Spinal cord (tissue), 10 donors: ENCODE data around the gene CCDC74A. TPM values are rescaled to one million over a fixed set of nuclear protein-coding genes. Genes with fewer than 3 reads are reported as not detected.
"Not testable (repeated sequence)": the region's sequence is repeated elsewhere in the genome, so short reads cannot be mapped to it uniquely, and the experiment has no call there.

Experiments
- DNase-seq, 6 donors: peaks; one replicate each; pipeline versions ENCODE4 v3.0.0 to v3.0.0-alpha.2; 2013 to 2015; ENCODE audit warnings: low spot score in 6 of 6, low read depth in 4 of 6
- H3K27ac ChIP-seq: one replicate; pipeline ENCODE4 v1.5.1; 2013; ENCODE audit warnings: low read depth, low read length, control low read depth
- H3K27me3 ChIP-seq: one replicate; pipeline ENCODE4 v1.6.1; 2013; ENCODE audit warnings: low read length; ENCODE audit not compliant: control insufficient read depth, insufficient read depth
- H3K36me3 ChIP-seq: one replicate; pipeline ENCODE4 v1.6.1; 2013; ENCODE audit warnings: low read length; ENCODE audit not compliant: control insufficient read depth, insufficient read depth
- H3K4me1 ChIP-seq: one replicate; pipeline ENCODE4 v1.6.1; 2013; ENCODE audit warnings: low read length; ENCODE audit not compliant: control insufficient read depth, insufficient read depth
- H3K4me3 ChIP-seq: one replicate; pipeline ENCODE4 v1.5.1; 2013; ENCODE audit warnings: low read depth, low read length, control low read depth
- H3K9me3 ChIP-seq: one replicate; pipeline ENCODE4 v1.6.1; 2013; ENCODE audit warnings: low read length; ENCODE audit not compliant: control insufficient read depth, insufficient read depth
- WGBS: methylation state at CpG from one replicate; pipeline ENCODE4 v1.1.5; 2013; ENCODE audit warnings: missing lambda C conversion rate; ENCODE audit not compliant: insufficient coverage; 5-methylcytosine and 5-hydroxymethylcytosine counted together
- long read RNA-seq, 4 donors: transcript quantifications; one replicate each; lab custom pipeline, GENCODE V29; 2026
- polyA plus RNA-seq, 2 donors: library from polyadenylated mRNA; unstranded; fragments of 120-200 nt; gene quantifications; one replicate each; pipeline ENCODE4 v1.2.1, GENCODE V29; 2013; ENCODE audit not compliant: insufficient read length in 2 of 2
- total RNA-seq, 2 donors: library from RNA; depleted of rRNA in 1 of 2; stranded (reverse); fragments of 120-200 nt in 1 of 2; fragments of >200 nt in 1 of 2; gene quantifications; one replicate each; pipeline versions ENCODE4 v1.2.3 to v1.2.4, GENCODE V29; 2013 to 2014
- donor health status: healthy.

Gene CCDC74A
- total RNA-seq (10 to 100 TPM in 1 of 2 donors, 1 to 10 TPM in 1; 7.0 to 20.7 TPM), polyA plus RNA-seq (10 to 100 TPM; 21.4 to 25.1 TPM)
- long read RNA-seq, donor 1, partial matches to known transcripts = 0 of 8 reads
- long read RNA-seq, donor 1, other reads (novel, unspliced or antisense) = 0 of 8 reads
- long read RNA-seq, donor 2, partial matches to known transcripts = 0 of 5 reads
- long read RNA-seq, donor 2, other reads (novel, unspliced or antisense) = 0 of 5 reads
- long read RNA-seq, donor 3, partial matches to known transcripts = 0 of 7 reads
- long read RNA-seq, donor 3, other reads (novel, unspliced or antisense) = 0 of 7 reads
- long read RNA-seq, donor 4, partial matches to known transcripts = 0 of 3 reads
- long read RNA-seq, donor 4, other reads (novel, unspliced or antisense) = 0 of 3 reads

DNA sequence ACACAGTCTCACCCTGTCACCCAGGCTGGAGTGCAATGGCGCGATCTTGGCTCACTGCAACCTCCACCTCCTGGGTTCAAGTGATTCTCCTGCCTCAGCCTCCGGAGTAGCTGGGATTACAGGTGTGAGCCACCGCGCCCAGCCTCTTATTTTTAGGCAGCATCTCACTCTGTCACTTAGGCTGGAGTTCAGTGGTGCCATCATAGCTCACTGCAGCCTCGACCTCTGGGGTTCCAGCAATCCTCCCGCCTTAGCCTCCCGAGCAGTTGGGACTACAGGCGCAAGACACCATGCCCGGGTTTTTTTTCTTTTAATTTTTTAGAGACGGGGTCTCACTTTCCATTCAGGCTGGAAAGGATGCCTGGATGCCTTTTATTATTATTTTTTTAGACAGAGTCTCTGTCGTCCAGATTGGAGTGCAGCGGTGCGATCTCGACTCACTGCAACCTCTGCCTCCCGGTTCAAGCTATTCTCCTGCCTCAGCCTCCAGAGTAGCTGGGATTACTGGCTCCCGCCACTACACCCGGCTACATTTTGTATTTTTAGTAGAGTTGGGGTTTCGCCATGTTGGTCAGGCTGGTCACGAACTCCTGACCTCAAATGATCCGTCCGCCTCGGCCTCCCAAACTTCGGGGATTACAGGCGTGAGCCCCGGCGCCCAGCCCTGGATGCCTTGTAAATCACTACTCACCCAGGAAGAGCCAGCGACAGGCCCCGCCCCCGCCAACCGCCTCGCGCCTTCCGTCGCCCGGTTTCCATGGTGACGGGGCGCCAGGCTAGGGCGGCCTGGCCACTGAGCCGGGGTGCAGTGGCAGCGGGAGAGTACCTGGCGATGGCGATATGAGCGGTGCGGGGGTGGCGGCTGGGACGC is at the start of gene CCDC74A:
TSS of gene CCDC74A (plus strand) at position 758 of the 871 bp plus-strand sequence. CDS start at position 841, 83 bp downstream.
- 22% methylated on average over 21 of the region's 47 CpGs for WGBS

DNA sequence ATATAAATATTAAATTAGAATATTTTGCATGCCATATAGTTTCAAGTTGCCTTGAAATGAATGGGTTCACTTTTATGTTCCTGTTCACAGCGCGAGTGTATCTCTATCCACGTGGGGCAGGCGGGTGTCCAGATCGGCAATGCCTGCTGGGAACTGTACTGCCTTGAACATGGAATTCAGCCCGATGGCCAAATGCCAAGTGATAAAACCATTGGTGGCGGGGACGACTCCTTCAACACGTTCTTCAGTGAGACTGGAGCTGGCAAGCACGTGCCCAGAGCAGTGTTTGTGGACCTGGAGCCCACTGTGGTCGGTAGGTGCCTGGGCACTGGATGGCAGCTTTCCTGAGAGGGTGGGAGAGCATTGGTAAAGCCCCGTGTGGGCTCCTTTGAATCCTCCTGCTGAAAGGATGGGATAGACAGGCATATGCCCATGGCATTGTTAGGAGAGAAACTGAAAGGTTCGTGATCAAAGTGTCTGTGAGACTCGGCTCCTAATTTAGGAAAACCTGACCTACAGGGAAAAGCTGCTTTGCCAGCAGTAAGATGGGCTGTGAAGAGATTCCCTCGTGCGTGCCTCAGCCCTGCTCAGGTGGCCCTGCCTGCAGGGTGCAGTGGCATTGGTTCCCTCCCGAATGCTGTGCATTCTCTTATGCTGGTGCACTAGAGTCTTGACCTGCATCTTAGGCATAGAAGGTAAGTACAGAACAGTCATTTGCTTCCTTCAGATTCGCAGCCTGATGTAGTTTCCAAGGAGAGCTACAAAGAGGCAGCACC is 49.4 kb upstream of the CCDC74A start:
- H3K4me3 ChIP-seq, DNase-seq, H3K27ac ChIP-seq, H3K4me1 ChIP-seq, H3K27me3 ChIP-seq, H3K9me3 ChIP-seq: not testable (repeated sequence)
- H3K36me3 ChIP-seq = peaks cover 17% of the 10 kb centered on the region
- WGBS = 70% methylated on average over 4 of the region's 18 CpGs

More for the DNA sequence above, at the start of gene CCDC74A:
- not testable (repeated sequence) for H3K27me3 ChIP-seq, H3K36me3 ChIP-seq, H3K9me3 ChIP-seq, H3K27ac ChIP-seq
- H3K4me3 ChIP-seq = peak within 1 kb of the TSS; percentile 29
- peaks cover 13% of the 10 kb centered on the region for H3K4me1 ChIP-seq
- peak; percentile 22 to 88 (median 48) for DNase-seq

DNA sequence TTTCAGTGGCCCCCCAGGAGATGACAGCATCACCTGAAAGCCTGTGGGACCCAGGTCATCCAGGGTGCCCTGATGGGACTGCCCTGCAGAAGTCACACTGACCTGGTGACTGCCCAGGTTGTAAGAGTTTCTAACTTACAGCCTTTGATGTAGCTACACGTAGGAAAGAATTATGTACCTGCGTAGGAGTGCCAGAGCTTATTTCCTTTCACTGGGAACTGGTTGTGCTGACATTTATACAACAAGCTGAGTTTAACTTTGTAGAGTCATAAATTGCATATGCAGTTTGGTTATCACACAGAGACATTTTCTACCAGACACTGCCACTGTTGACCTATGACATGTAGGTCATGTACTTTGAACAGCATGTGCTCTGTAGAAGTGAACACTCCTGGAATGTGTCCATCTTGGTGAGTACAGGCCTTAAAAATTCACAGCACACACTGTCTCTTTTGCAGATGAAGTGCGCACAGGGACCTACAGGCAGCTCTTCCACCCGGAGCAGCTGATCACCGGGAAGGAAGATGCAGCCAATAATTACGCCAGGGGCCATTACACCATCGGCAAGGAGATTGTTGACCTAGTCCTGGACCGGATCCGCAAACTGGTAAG is 48.7 kb upstream of the CCDC74A start:
- WGBS = 93% methylated on average over 4 of the region's 9 CpGs
- H3K9me3 ChIP-seq, H3K27me3 ChIP-seq, H3K27ac ChIP-seq, DNase-seq, H3K4me3 ChIP-seq, H3K4me1 ChIP-seq: not testable (repeated sequence)
- peaks cover 22% of the 10 kb centered on the region for H3K36me3 ChIP-seq

DNA sequence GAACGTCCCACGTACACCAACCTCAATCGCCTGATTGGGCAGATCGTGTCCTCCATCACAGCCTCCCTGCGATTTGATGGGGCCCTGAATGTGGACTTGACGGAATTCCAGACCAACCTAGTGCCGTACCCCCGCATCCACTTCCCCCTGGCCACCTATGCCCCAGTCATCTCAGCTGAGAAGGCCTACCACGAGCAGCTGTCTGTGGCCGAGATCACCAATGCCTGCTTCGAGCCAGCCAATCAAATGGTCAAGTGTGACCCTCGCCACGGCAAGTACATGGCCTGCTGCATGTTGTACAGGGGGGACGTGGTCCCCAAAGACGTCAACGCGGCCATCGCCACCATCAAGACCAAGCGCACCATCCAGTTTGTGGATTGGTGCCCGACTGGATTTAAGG is 47.3 kb upstream of the CCDC74A start:
- H3K9me3 ChIP-seq, H3K4me3 ChIP-seq, H3K27me3 ChIP-seq, H3K4me1 ChIP-seq, DNase-seq, H3K27ac ChIP-seq: not testable (repeated sequence)
- peaks cover 27% of the 10 kb centered on the region for H3K36me3 ChIP-seq
- WGBS = 94% methylated on average over 8 of the region's 20 CpGs

DNA sequence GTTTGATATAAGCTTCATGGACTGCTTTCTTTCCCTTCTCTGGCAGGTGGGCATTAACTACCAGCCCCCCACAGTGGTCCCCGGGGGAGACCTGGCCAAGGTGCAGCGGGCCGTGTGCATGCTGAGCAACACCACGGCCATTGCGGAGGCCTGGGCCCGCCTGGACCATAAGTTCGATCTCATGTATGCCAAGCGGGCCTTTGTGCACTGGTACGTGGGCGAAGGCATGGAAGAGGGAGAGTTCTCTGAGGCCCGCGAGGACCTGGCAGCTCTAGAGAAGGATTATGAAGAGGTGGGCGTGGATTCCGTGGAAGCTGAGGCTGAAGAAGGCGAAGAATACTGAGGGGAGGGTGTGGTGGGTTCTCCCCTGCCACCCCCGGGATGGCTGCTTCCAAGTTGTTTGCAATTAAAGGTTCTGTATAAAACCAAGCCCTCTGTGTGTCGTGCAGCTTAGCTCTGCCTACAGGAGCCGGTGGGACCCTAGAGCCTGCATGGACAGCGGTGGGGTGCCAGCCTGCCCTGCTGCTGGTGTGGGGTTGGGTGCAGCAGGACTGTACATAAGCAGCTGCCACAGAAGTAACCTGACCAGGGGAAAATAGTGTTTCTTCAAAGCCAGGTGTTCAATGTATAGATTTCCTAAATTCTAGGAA is 45.1 kb upstream of the CCDC74A start:
- H3K9me3 ChIP-seq, DNase-seq, H3K4me3 ChIP-seq, H3K27me3 ChIP-seq, H3K4me1 ChIP-seq, H3K27ac ChIP-seq: not testable (repeated sequence)
- 95% methylated on average over 14 of the region's 19 CpGs for WGBS
- H3K36me3 ChIP-seq = peaks cover 19% of the 10 kb centered on the region

DNA sequence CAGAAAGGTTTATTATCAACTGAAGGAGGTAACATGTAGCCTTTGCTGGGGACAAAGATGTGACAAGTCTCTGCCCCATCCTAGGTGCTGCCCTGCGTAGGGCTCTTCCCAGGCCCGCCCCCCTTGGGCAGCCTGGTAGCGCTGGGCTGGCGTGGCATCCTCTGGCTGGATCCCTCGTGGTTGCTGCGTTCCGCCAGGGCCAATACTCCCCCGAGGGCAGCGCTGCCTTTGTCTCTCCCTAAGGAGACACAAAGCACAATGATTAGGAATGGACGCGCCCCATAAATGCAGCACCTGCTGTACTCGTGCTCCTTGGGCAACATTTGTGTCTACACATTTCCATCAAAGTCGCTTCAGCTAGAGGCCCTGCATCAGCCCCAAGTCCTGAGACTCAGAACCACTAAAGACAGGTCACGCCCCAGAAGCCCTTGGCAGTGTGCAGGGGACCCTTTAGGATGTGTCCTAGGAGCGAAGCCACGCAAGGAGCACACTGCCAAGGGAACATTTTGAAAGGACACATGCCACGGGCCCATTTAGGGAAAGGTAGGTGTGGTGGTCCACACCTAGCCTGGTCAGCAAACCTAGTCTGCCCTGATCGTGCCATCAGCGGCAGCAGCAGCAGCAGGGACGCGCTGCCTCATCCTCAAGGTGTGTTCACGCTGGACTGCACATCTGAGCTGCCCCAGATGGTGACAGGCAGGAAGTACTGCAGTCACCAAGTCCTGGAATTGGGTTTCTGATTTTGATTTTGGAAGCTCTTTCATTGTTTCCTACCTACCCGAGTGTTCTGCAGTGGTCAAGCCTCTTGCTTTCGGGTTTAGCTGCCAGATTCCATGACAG is 43.5 kb upstream of the CCDC74A start:
- H3K4me3 ChIP-seq, H3K4me1 ChIP-seq, DNase-seq, H3K9me3 ChIP-seq, H3K27me3 ChIP-seq, H3K27ac ChIP-seq: not testable (repeated sequence)
- peaks cover 33% of the 10 kb centered on the region for H3K36me3 ChIP-seq
- 70% methylated on average over 13 of the region's 24 CpGs for WGBS

DNA sequence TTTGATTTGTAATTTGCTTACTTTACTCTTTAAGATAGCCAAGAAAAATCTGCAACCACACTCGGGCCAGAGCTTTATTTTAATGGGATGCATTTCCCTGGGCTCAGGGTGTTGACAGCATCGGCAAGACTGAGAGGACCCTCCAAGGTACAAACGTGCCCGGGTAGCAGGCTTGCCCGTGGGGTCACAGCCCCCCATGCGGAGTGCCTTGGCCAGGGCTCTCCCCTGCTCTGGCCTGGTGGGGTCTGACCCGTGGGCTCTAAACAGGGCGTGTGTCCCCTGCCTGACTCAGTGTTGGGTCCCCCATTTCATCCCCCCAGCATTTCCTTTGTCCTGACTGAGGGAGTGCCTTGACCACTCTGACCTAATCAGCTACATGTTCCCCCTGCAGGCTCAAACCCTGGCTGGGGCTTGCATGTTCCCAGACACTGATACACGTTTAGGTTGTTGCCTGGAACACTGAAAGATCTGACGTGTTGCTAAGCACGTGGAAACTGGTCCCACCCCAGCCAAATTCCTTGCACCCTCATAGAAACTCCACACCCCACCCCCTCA is 42.7 kb upstream of the CCDC74A start:
- not testable (repeated sequence) for H3K27ac ChIP-seq, H3K9me3 ChIP-seq
- WGBS = 90% methylated on average over 11 of the region's 11 CpGs

DNA sequence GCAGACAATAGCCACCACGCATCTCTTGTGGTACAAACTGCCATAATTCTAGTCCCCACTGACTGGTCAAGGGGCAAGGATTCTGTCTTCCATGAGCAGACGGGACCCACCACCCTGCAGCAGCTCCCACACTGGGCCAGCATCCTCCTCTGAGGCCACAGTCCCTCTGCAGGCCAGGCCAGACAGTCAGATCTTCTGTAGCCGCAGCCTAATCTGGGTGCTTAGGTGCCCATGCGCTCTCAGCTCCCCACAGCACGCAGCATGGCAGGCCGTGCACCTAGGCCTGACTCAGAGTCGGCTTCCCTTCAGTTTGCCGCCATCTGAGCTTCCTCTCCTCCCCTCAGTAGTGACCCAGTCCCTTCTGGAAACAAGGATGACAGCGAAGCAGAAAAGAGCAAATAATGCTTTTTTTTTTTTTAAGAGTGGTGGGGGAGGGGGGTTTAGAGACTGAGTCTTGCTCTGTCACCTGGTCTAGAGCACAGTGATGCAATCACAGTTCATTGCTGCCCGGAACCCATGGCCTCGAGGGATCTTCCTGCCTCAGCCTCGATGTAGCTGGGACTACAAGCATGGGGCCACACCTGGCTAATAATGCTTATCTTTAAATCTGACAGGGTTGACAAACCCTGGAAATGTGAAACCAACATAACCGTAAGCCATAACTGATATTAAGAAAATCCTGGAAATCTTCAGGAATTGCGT is 41.3 kb upstream of the CCDC74A start:
- peaks cover 48% of the 10 kb centered on the region for H3K36me3 ChIP-seq
- peaks cover 23% of the 10 kb centered on the region for H3K4me1 ChIP-seq
- not testable (repeated sequence) for H3K27ac ChIP-seq, H3K9me3 ChIP-seq, H3K27me3 ChIP-seq, DNase-seq, H3K4me3 ChIP-seq
- 95% methylated on average over 12 of the region's 14 CpGs for WGBS

More for the DNA sequence above, 42.7 kb upstream of the CCDC74A start:
- DNase-seq, H3K4me3 ChIP-seq, H3K27me3 ChIP-seq, H3K4me1 ChIP-seq: not testable (repeated sequence)
- peaks cover 37% of the 10 kb centered on the region for H3K36me3 ChIP-seq
